Measurements from ENCODE around the gene NPB.

Gene NPB

GRCh38 chr17:81885454-81885853 is 16.6 kb upstream of the NPB start:
- TF ChIP-seq EGR1 (IDR thresholded peaks at IDR 0.05), result no peak
- no peak for TF ChIP-seq ZBTB7A (IDR thresholded peaks at IDR 0.05; ENCODE audit: low read depth)
- TF ChIP-seq REST (IDR thresholded peaks at IDR 0.05; ENCODE audit: low read depth), result no peak
- TF ChIP-seq YY1 (IDR thresholded peaks at IDR 0.05; ENCODE audit: low read depth), result no peak
- no peak for TF ChIP-seq TEAD4 (IDR thresholded peaks at IDR 0.05)
- no peak for TF ChIP-seq CEBPB (IDR thresholded peaks at IDR 0.05)
- TF ChIP-seq FOXM1 (IDR thresholded peaks at IDR 0.05; ENCODE audit: borderline replicate concordance, low read depth), result no peak
- no peak for TF ChIP-seq TCF12 (IDR thresholded peaks at IDR 0.05; ENCODE audit: low read depth)
- TF ChIP-seq EP300 (IDR thresholded peaks at IDR 0.05; ENCODE audit: borderline replicate concordance), result no peak

GRCh38 chr17:81885869-81886548 is 16.0 kb upstream of the NPB start:
- TF ChIP-seq USF1 (IDR thresholded peaks at IDR 0.05), result no peak
- TF ChIP-seq ZBTB7A (IDR thresholded peaks at IDR 0.05; ENCODE audit: low read depth), result no peak
- no peak for TF ChIP-seq YY1 (IDR thresholded peaks at IDR 0.05; ENCODE audit: low read depth)

- TF ChIP-seq CREB1 (IDR thresholded peaks at IDR 0.05; ENCODE audit: low read depth) (no peak), YY1 (IDR thresholded peaks at IDR 0.05; ENCODE audit: low read depth) (no peak), NFIC (IDR thresholded peaks at IDR 0.05) (no peak), TCF12 (IDR thresholded peaks at IDR 0.05; ENCODE audit: low read depth) (no peak), USF1 (IDR thresholded peaks at IDR 0.05) (no peak), REST (IDR thresholded peaks at IDR 0.05; ENCODE audit: low read depth) (no peak), EGR1 (IDR thresholded peaks at IDR 0.05) (no peak), ZBTB7A (IDR thresholded peaks at IDR 0.05; ENCODE audit: low read depth) (no peak), TEAD4 (IDR thresholded peaks at IDR 0.05) (no peak), RAD21 (IDR thresholded peaks at IDR 0.05; ENCODE audit: low read depth) (no peak), TAF1 (IDR thresholded peaks at IDR 0.05; ENCODE audit: low read depth) (no peak), MAX (IDR thresholded peaks at IDR 0.05) (no peak), FOXM1 (IDR thresholded peaks at IDR 0.05; ENCODE audit: borderline replicate concordance, low read depth) (no peak), EP300 (IDR thresholded peaks at IDR 0.05; ENCODE audit: borderline replicate concordance) (no peak)
Observed at GRCh38 chr17:81888105-81888987, 13.7 kb upstream of the NPB start.

- TF ChIP-seq CREB1 (IDR thresholded peaks at IDR 0.05; ENCODE audit: low read depth) (no peak), REST (IDR thresholded peaks at IDR 0.05; ENCODE audit: low read depth) (no peak), NFIC (IDR thresholded peaks at IDR 0.05) (no peak), MAX (IDR thresholded peaks at IDR 0.05) (no peak), EP300 (IDR thresholded peaks at IDR 0.05; ENCODE audit: borderline replicate concordance) (no peak), EGR1 (IDR thresholded peaks at IDR 0.05) (no peak), TEAD4 (IDR thresholded peaks at IDR 0.05) (no peak), ZBTB7A (IDR thresholded peaks at IDR 0.05; ENCODE audit: low read depth) (no peak)
Observed at GRCh38 chr17:81888988-81889595, 12.9 kb upstream of the NPB start.

Measured in Ishikawa (cell line).